ENCODE results near the gene B4GALT4.
"Not testable (repeated sequence)": the region's sequence is repeated elsewhere in the genome, so short reads cannot be mapped to it uniquely, and the experiment has no call there.

The B4GALT4 gene

DNA sequence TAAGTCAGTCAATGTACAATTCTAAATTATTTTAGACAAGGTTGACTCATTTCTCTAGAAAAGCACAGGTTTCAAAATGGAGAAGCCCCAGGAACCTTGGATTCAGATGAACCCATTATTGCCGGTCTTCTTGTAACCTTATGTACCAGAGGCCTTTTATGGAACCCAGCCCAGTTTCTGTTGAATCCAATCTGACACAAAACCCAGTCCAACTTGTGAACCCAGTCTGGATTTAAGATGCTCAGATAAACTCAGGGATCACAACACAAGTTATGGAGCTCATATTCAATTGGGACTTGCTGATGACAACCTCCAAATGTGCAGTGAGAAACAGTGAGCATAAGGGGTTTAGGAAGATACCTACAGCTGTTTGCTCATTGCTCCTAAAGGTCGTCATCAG is 16.4 kb upstream of the B4GALT4 start:
- H3K27me3 ChIP-seq (ENCODE audit: control insufficient read depth, insufficient read depth, low read length): no peaks in the 10 kb centered on the region
- no peaks in the 10 kb centered on the region for H3K36me3 ChIP-seq (ENCODE audit: control insufficient read depth, insufficient read depth, low read length)
- peaks cover 21% of the 10 kb centered on the region for H3K4me1 ChIP-seq (ENCODE audit: control insufficient read depth, insufficient read depth, low read length)
- H3K4me3 ChIP-seq (ENCODE audit: low read length): no peak overlapping the region
- no peaks in the 10 kb centered on the region for H3K9me3 ChIP-seq (ENCODE audit: control insufficient read depth, low read length)
- peak overlapping the region; percentile 19 for H3K9ac ChIP-seq (ENCODE audit: low read length)

DNA sequence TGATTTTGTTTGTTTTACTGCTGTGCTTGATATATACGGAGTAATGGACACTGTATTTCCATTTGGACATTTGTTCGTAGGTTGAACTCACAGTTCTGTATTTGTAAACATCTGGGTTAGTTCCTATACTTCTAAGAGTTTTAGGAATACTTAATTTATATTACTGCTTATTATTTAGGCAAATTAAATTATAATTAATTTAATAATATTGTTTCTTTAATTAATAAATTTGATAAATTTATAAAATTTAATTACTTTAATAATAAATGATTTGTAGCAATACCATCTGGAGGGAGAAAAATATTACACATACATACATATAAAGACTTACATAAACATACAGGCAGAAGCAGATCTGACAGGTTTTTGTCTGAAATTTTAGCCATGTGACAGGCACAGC is 14.5 kb upstream of the B4GALT4 start:
- Histone ChIP-seq H3K27me3 (ENCODE audit: control insufficient read depth, insufficient read depth, low read length) (no peaks in the 10 kb centered on the region), H3K4me3 (ENCODE audit: low read length) (no peak overlapping the region), H3K36me3 (ENCODE audit: control insufficient read depth, insufficient read depth, low read length) (no peaks in the 10 kb centered on the region), H3K4me1 (ENCODE audit: control insufficient read depth, insufficient read depth, low read length) (peaks cover 21% of the 10 kb centered on the region), H3K9ac (ENCODE audit: low read length) (no peak overlapping the region), H3K9me3 (ENCODE audit: control insufficient read depth, low read length) (no peaks in the 10 kb centered on the region)

DNA sequence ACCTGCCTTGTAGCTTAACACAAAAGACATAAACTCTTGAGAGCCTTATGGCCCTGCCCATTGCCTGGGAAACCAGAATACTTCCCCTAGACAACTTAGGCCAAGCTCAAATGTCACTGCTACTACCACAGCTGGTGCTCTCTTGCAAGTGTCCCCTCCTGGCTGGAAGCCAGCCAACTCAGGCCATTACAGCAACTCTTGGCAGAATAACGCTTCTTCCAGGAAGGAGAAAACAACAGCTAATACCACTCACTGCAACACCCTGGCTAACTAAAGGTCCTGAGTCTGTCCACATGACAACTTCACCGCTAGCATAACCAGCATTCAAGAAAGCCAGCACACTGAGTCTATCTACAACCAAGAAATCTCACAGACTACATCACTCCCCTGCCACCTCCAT is 5.1 kb upstream of the B4GALT4 start:
- peaks cover 18% of the 10 kb centered on the region for H3K4me1 ChIP-seq (ENCODE audit: control insufficient read depth, insufficient read depth, low read length)
- no peaks in the 10 kb centered on the region for H3K27me3 ChIP-seq (ENCODE audit: control insufficient read depth, insufficient read depth, low read length)
- no peak overlapping the region for H3K9ac ChIP-seq (ENCODE audit: low read length)
- no peaks in the 10 kb centered on the region for H3K36me3 ChIP-seq (ENCODE audit: control insufficient read depth, insufficient read depth, low read length)
- H3K4me3 ChIP-seq (ENCODE audit: low read length): no peak overlapping the region
- no peaks in the 10 kb centered on the region for H3K9me3 ChIP-seq (ENCODE audit: control insufficient read depth, low read length)

DNA sequence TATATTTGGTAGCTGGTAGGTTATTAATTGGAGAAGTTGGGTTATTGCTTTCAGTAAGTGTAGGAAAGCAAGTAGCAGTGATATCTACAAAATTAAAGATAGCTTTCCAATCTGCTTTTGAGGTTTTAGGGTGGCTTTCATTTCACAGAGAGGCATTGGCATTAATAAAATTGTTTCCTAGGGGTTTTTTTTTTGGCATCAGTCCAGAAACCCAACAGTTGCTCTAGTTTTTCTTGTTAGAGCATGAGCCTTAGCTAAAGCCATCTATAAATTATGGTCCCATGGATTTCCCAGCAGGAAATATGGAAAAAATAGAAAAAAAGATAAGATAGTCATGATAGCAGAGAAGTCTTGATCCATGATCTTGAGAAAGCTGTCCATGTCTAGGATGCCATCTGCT is 3.0 kb upstream of the B4GALT4 start:
- H3K4me1 ChIP-seq (ENCODE audit: control insufficient read depth, insufficient read depth, low read length): peaks cover 18% of the 10 kb centered on the region
- H3K9ac ChIP-seq (ENCODE audit: low read length): no peak overlapping the region
- no peaks in the 10 kb centered on the region for H3K27me3 ChIP-seq (ENCODE audit: control insufficient read depth, insufficient read depth, low read length)
- H3K4me3 ChIP-seq (ENCODE audit: low read length): no peak overlapping the region
- H3K36me3 ChIP-seq (ENCODE audit: control insufficient read depth, insufficient read depth, low read length): no peaks in the 10 kb centered on the region
- no peaks in the 10 kb centered on the region for H3K9me3 ChIP-seq (ENCODE audit: control insufficient read depth, low read length)

DNA sequence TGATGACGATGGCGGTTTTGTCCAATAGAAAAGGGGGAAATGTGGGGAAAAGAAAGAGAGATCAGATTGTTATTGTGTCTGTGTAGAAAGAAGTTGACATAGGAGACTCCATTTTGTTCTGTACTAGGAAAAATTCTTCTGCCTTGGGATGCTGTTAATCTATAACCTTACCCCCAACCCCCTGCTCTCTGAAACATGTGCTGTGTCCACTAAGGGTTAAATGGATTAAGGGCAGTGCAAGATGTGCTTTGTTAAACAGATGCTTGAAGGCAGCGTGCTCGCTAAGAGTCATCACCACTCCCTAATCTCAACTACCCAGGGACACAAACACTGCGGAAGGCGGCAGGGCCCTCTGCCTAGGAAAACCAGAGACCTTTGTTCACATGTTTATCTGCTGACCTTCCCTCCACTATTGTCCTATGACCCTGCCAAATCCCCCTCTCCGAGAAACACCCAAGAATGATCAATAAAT is 2.4 kb upstream of the B4GALT4 start:
- H3K27me3 ChIP-seq (ENCODE audit: control insufficient read depth, insufficient read depth, low read length); H3K9ac ChIP-seq (ENCODE audit: low read length); H3K9me3 ChIP-seq (ENCODE audit: control insufficient read depth, low read length); H3K4me3 ChIP-seq (ENCODE audit: low read length); H3K36me3 ChIP-seq (ENCODE audit: control insufficient read depth, insufficient read depth, low read length): not testable (repeated sequence)
- peaks cover 18% of the 10 kb centered on the region for H3K4me1 ChIP-seq (ENCODE audit: control insufficient read depth, insufficient read depth, low read length)

DNA sequence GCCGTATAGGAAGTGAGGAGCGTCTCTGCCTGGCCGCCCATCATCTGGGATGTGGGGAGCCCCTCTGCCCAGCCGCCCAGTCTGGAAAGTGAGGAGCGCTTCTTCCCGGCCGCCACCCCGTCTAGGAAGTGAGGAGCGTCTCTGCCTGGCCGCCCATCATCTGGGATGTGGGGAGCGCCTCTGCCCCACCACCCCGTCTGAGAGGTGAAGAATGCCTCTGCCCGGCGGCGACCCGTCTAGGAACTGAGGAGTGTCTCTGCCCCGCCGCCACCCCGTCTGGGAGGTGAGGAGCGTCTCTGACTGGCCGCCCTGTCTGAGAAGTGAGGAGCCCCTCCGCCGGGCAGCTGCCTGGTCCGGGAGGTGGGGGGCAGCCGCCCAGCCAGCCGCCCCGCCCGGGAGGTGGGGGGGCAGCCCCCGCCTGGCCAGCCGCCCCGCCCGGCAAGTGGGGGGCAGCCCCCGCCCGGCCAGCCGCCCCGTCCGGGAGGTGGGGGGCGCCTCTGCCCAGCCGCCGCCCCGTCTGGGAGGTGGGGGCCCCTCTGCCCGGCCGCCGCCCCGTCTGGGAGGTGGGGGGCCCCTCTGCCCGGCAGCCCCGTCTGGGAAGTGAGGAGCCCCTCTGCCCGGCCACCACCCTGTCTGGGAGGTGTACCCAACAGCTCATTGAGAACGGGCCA is 1.8 kb upstream of the B4GALT4 start:
- H3K9ac ChIP-seq (ENCODE audit: low read length); H3K4me3 ChIP-seq (ENCODE audit: low read length); H3K9me3 ChIP-seq (ENCODE audit: control insufficient read depth, low read length); H3K27me3 ChIP-seq (ENCODE audit: control insufficient read depth, insufficient read depth, low read length); H3K36me3 ChIP-seq (ENCODE audit: control insufficient read depth, insufficient read depth, low read length): not testable (repeated sequence)
- peaks cover 18% of the 10 kb centered on the region for H3K4me1 ChIP-seq (ENCODE audit: control insufficient read depth, insufficient read depth, low read length)

DNA sequence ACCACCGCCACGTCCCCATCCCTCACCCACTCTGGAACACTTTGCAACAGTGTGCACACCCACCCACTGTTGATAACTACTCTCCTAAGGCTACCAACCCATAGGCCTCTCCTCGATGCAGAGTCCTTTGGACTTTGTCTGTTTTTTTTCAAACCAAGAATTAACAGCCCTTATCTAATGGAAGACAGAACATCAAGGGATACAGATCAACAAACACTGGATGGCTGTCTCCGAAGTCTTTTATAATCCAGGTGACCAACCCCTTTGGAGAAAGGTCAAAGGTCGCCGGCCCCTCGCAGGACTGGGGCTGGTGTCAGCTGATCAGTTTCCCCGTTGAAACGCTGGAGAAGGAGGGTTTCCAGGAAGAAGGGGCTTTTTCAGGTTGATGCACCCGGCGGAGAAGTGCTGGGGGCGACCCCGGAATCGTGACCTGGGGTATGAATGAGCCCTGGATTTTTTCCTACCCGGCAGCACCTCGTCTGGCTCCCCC is 532 bp downstream of the B4GALT4 start:
- H3K9me3 ChIP-seq (ENCODE audit: control insufficient read depth, low read length): no peaks in the 10 kb centered on the region
- H3K27me3 ChIP-seq (ENCODE audit: control insufficient read depth, insufficient read depth, low read length): no peaks in the 10 kb centered on the region
- H3K36me3 ChIP-seq (ENCODE audit: control insufficient read depth, insufficient read depth, low read length): no peaks in the 10 kb centered on the region
- H3K4me3 ChIP-seq (ENCODE audit: low read length): peak overlapping the region; percentile 77
- peak overlapping the region; percentile 88 for H3K9ac ChIP-seq (ENCODE audit: low read length)
- H3K4me1 ChIP-seq (ENCODE audit: control insufficient read depth, insufficient read depth, low read length): peaks cover 18% of the 10 kb centered on the region

DNA sequence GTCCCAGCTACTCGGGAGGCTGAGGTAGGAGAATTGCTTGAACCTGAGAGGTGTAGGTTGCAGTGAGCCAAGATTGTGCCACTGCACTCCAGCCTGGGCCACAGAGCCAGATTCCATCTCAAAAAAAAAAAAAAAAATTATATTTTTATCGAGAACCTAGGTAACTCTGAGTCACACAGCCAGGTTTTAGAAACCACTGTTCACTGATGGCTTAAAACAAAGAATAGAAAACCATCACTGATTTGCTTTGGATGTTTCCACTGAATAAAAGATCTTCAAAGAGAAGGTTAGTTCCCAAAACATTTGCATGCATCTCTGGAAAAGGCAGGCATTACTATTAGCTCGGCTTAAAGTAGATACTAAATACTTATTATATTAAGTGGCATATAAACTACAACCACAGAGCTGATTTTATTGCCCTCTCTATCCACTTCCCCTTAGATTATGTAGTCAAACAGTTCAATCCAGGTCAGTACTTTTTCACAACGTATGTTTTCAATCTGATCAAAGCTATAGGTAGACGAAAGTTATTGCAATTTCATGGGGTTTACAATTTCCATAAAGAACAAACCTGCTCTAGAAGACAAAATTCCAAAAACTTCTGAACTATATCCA is 1.4 kb downstream of the B4GALT4 start:
- Histone ChIP-seq H3K4me3 (ENCODE audit: low read length) (peak overlapping the region; percentile 77), H3K4me1 (ENCODE audit: control insufficient read depth, insufficient read depth, low read length) (peaks cover 18% of the 10 kb centered on the region), H3K36me3 (ENCODE audit: control insufficient read depth, insufficient read depth, low read length) (no peaks in the 10 kb centered on the region), H3K27me3 (ENCODE audit: control insufficient read depth, insufficient read depth, low read length) (no peaks in the 10 kb centered on the region), H3K9ac (ENCODE audit: low read length) (peak overlapping the region; percentile 88), H3K9me3 (ENCODE audit: control insufficient read depth, low read length) (no peaks in the 10 kb centered on the region)

DNA sequence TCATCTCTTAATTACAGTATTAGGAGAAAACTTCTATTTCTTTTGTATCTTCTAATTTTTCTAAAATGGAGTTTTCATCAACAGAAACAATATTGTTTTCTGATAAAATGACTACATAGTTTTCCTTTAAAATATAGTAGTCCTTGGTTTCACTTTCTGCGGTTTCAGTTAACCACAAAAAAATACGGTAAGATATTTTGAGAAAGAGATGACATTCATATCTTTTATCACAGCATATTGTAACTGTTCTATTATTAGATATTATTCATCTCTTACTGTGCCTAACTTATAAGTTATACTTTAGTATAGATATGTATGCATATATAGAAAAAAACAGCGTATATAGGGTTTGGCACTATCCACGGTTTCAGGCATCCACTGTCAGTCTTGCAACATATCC is 2.3 kb downstream of the B4GALT4 start:
- H3K9ac ChIP-seq (ENCODE audit: low read length): peak overlapping the region; percentile 88
- H3K36me3 ChIP-seq (ENCODE audit: control insufficient read depth, insufficient read depth, low read length): no peaks in the 10 kb centered on the region
- H3K4me1 ChIP-seq (ENCODE audit: control insufficient read depth, insufficient read depth, low read length): peaks cover 18% of the 10 kb centered on the region
- H3K4me3 ChIP-seq (ENCODE audit: low read length): peak overlapping the region; percentile 14
- H3K9me3 ChIP-seq (ENCODE audit: control insufficient read depth, low read length): no peaks in the 10 kb centered on the region
- H3K27me3 ChIP-seq (ENCODE audit: control insufficient read depth, insufficient read depth, low read length): no peaks in the 10 kb centered on the region

DNA sequence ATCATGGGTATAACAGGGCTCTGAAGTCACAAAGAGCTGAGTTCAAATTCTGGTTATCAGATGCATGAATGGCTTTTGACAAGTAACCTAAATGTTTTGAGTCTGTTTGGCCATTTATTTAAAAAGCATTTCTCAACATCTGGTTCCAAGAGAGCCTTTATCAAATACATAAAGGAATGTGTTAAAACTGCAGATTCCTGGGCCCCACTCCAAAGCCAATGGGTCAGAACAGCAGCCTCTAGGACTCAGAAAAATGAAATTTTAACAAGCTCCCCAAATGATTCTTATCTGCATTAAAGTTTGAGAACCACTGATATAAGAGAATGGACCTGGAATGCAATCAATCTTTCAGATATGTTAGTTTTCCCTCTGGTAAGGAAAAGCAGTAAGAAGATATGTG is 3.4 kb downstream of the B4GALT4 start:
- Histone ChIP-seq H3K4me3 (ENCODE audit: low read length) (no peak overlapping the region), H3K4me1 (ENCODE audit: control insufficient read depth, insufficient read depth, low read length) (peaks cover 18% of the 10 kb centered on the region)

DNA sequence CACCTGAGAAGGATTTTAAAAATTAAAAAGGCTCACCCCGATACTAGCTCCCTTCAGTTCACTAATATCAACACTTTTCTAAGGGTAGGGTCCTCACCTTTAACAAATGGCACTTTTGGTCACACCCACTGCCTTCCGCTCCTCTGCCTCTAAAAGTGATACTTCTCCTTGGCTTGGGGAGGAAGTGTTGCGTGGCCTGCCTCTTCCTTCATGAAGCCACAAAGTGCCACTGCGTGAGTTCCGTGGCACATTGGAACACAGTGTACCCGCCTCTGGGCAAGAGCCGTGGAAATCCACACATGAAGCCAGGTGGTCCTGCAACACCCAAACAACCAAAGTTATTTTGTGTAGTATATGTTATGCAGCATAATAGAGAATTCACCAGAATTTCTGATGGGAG is 3.9 kb downstream of the B4GALT4 start:
- H3K9ac ChIP-seq (ENCODE audit: low read length): no peak overlapping the region
- no peaks in the 10 kb centered on the region for H3K27me3 ChIP-seq (ENCODE audit: control insufficient read depth, insufficient read depth, low read length)
- peaks cover 18% of the 10 kb centered on the region for H3K4me1 ChIP-seq (ENCODE audit: control insufficient read depth, insufficient read depth, low read length)
- H3K36me3 ChIP-seq (ENCODE audit: control insufficient read depth, insufficient read depth, low read length): no peaks in the 10 kb centered on the region
- H3K4me3 ChIP-seq (ENCODE audit: low read length): no peak overlapping the region
- no peaks in the 10 kb centered on the region for H3K9me3 ChIP-seq (ENCODE audit: control insufficient read depth, low read length)

More for the DNA sequence above, 3.4 kb downstream of the B4GALT4 start:
- H3K9ac ChIP-seq (ENCODE audit: low read length): no peak overlapping the region
- no peaks in the 10 kb centered on the region for H3K36me3 ChIP-seq (ENCODE audit: control insufficient read depth, insufficient read depth, low read length)
- H3K9me3 ChIP-seq (ENCODE audit: control insufficient read depth, low read length): no peaks in the 10 kb centered on the region
- H3K27me3 ChIP-seq (ENCODE audit: control insufficient read depth, insufficient read depth, low read length): no peaks in the 10 kb centered on the region

DNA sequence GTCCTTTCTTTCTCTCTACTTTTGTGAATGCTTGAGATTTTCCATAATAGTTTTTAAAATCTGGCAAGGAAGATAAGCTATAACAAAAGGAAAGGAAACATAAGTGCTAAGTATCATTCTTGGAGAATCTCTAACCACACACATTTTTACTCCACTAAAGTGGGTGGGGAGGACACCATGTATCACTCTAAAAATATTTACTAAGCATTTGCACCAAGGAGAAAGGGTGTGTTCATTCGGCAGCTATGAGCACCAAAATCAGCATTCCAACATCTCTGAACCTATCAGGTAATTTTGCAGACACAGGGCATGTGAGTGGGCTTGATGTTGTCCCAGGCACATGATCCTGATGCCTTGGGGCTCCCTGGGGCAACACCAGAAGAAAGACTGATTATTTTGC is 5.5 kb downstream of the B4GALT4 start:
- Histone ChIP-seq H3K27me3 (ENCODE audit: control insufficient read depth, insufficient read depth, low read length) (no peaks in the 10 kb centered on the region), H3K9ac (ENCODE audit: low read length) (no peak overlapping the region), H3K36me3 (ENCODE audit: control insufficient read depth, insufficient read depth, low read length) (no peaks in the 10 kb centered on the region), H3K9me3 (ENCODE audit: control insufficient read depth, low read length) (no peaks in the 10 kb centered on the region), H3K4me3 (ENCODE audit: low read length) (no peak overlapping the region), H3K4me1 (ENCODE audit: control insufficient read depth, insufficient read depth, low read length) (peaks cover 9% of the 10 kb centered on the region)

Data from mucosa of stomach (tissue), 1 donor.